ENCODE data around the gene NPC2.

DNA sequence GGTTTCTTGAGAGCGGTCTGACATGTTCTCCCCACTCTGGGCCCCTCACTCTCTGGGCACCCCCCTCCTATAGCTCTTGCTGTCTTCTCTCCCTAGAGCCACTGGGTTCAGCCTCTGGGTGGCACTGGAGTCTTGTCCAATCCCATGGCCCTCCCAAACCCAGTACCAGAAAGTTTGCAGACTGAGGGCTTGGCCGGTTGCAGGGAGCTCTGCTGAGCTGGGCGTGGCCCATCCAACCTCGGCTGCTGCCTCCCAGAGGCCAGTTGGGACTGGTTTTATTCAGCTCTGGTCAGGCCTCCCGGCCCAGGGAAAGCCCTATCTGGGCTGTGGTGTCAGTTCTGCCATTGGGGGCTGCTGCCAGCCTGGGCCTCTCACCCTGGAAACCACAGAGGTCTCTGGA is 38.4 kb upstream of the NPC2 start:
- TF ChIP-seq POLR2AphosphoS5 (IDR thresholded peaks at IDR 0.05; ENCODE audit: low read depth, low read length), result no peak
- TF ChIP-seq POLR2A (IDR thresholded peaks at IDR 0.05; ENCODE audit: low read depth, low read length), result no peak
- no peak for TF ChIP-seq TAF1 (IDR thresholded peaks at IDR 0.05; ENCODE audit: borderline replicate concordance, low read depth, low read length)

All from GM12892 (cell line).